ENCODE results near the gene CTCF. TPM values are rescaled to one million over a fixed set of nuclear protein-coding genes. Genes with fewer than 3 reads are reported as not detected.

Gene CTCF, protein sequence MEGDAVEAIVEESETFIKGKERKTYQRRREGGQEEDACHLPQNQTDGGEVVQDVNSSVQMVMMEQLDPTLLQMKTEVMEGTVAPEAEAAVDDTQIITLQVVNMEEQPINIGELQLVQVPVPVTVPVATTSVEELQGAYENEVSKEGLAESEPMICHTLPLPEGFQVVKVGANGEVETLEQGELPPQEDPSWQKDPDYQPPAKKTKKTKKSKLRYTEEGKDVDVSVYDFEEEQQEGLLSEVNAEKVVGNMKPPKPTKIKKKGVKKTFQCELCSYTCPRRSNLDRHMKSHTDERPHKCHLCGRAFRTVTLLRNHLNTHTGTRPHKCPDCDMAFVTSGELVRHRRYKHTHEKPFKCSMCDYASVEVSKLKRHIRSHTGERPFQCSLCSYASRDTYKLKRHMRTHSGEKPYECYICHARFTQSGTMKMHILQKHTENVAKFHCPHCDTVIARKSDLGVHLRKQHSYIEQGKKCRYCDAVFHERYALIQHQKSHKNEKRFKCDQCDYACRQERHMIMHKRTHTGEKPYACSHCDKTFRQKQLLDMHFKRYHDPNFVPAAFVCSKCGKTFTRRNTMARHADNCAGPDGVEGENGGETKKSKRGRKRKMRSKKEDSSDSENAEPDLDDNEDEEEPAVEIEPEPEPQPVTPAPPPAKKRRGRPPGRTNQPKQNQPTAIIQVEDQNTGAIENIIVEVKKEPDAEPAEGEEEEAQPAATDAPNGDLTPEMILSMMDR
- total RNA-seq (2013; cell fraction: nucleolus; rRNA removed): 33.8 and 38.5 TPM in 2 replicates
- total RNA-seq (2014; rRNA removed): 36.7 and 37.3 TPM in 2 replicates
- 43.8 and 47.9 TPM in 2 replicates for total RNA-seq (2014; rRNA removed; fragmentation: Illumina TruSeq; extraction: Trizol)
- 42.7 and 43.6 TPM in 2 replicates for total RNA-seq (2021)
- polyA plus RNA-seq (2011; ENCODE audit: low read depth): 20.5 TPM
- polyA plus RNA-seq (2011; rRNA removed): 36.1 and 40.1 TPM in 2 replicates
- polyA plus RNA-seq (2011; cell fraction: cytosol; rRNA removed): 30.9 and 31.3 TPM in 2 replicates
- 20.5 and 25.6 TPM in 2 replicates for polyA plus RNA-seq (2011; cell fraction: nucleus; rRNA removed)
- polyA plus RNA-seq (2012): 23.4 and 27.5 TPM in 2 replicates
- 52.8 and 55.0 TPM in 2 replicates for polyA plus RNA-seq (2014; fragmentation: Illumina TruSeq; extraction: Trizol)
- 10 to 100 TPM in 1 of 2 experiments, 1 to 10 TPM in 1; 9.1 to 18.3 TPM for polyA plus RNA-seq (2014; fragmentation: Nextera tagmentation; extraction: Ambion mirVana)
- 34.7 and 35.8 TPM in 2 replicates for polyA plus RNA-seq (2014; rRNA removed)
- 10 to 100 TPM; 47.5 to 51.6 TPM for polyA plus RNA-seq (2016; fragmentation: Nextera tagmentation; extraction: Ambion mirVana)
- 47.4 and 57.4 TPM in 2 replicates for polyA minus RNA-seq (2011; rRNA and poly(A)+ RNA removed)
- polyA minus RNA-seq (2011; cell fraction: cytosol; rRNA and poly(A)+ RNA removed): 18.8 and 22.7 TPM in 2 replicates
- 10.6 and 22.3 TPM in 2 replicates for polyA minus RNA-seq (2011; cell fraction: nucleus; rRNA and poly(A)+ RNA removed)
- Bru-seq, nascent RNA: percentile 71 among the genes with signal in this experiment
- percentile 75 among the genes with signal in this experiment for BruChase-seq, experiment 1, labeled RNA remaining after a 6-hour chase
- BruChase-seq, experiment 2, labeled RNA remaining after a 2-hour chase: percentile 78 among the genes with signal in this experiment
- long read RNA-seq, experiment 1, partial matches to known transcripts: 3 of 9 reads
- long read RNA-seq, experiment 1, other reads (novel, unspliced or antisense): 3 of 9 reads
- long read RNA-seq, experiment 2, partial matches to known transcripts: 24 of 44 reads
- long read RNA-seq, experiment 2, other reads (novel, unspliced or antisense): 12 of 44 reads

DNA sequence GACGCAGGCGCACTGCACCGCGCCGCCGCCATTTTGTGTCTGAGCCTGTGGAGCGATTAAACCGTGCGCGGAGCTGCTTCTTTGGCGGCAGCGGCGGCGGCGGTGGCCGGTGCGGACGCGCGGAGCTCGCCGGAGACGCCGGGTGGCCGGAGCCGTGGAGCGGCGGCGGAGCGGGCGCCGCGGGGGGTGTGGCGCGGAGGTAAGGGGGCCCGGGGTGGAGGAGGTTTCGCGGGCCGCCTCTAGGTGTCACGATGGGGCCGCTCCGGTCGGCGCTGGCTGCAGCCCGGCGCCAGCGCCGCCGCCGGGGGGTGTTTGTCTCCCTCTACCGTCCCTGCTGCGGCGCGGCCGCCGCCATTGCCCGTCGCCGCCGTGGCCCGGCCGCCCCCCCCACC is at the start of gene CTCF:
TSS of gene CTCF (plus strand) at position 1 of the 392 bp plus-strand sequence. CDS start 48,307 bp downstream, outside the sequence.
- BruUV-seq (replicated peaks): no TSS peak
- Histone ChIP-seq H2AFZ (ENCODE audit: control insufficient read depth, low read depth, low read length) (peak within 1 kb of the TSS; percentile 77), H3K79me2 (ENCODE audit: control insufficient read depth, insufficient read depth, low read length) (peaks cover 61% of the 10 kb centered on the region), H3K9me3 (replicated peaks; ENCODE audit: control insufficient read depth, insufficient read depth, low read length) (no peaks in the 10 kb centered on the region), H3K27me3 (replicated peaks in 1 of 2; ENCODE audit: control insufficient read depth in 2 of 2, insufficient read depth in 2 of 2, low read length in 1 of 2) (no peaks in the 10 kb centered on the region), H3K4me1 (ENCODE audit: control insufficient read depth, insufficient read depth, low read length) (peaks cover 15% of the 10 kb centered on the region), H3K4me2 (ENCODE audit: control insufficient read depth, insufficient read depth) (peak within 1 kb of the TSS; percentile 57), H3K9ac (ENCODE audit: control insufficient read depth, insufficient read depth, low read length) (peak within 1 kb of the TSS; percentile 78), H4K20me1 (ENCODE audit: control insufficient read depth, insufficient read depth) (no peaks in the 10 kb centered on the region), H3K4me3 (peak within 1 kb of the TSS; percentile 97), H3K36me3 (ENCODE audit: control insufficient read depth in 2 of 2, insufficient read depth in 2 of 2, low read length in 1 of 2) (no peaks in the 10 kb centered on the region), H3K27ac (ENCODE audit: control insufficient read depth, insufficient read depth) (peak within 1 kb of the TSS; percentile 87)
- peak; percentile 37 for ATAC-seq
- WGBS (ENCODE audit: insufficient coverage, insufficient replicate concordance, low lambda C conversion rate, missing lambda C conversion rate): 0% methylated on average over 34 of the region's 62 CpGs
- CTCF ChIA-PET: interaction anchor here (0.8 to 5.6 kb wide), 17 partner anchors 11 to 106 kb away, joined by 3 to 77 read pairs (median 7); partner anchors contain the start of genes ACD, CARMIL2, ENKD1 and PARD6A
- no peak for DNase-seq (ENCODE audit: low read depth, low spot score)
- no peak for FAIRE-seq
- POLR2A ChIA-PET: interaction anchor here (0.6 to 3.9 kb wide), 16 partner anchors 10 to 699 kb away, joined by 3 to 25 read pairs (median 5); partner anchors contain the start of genes ACD, C16orf86, CARMIL2 and ENKD1
- intact Hi-C loops (cut with micrococcal nuclease; ENCODE audit: unreplicated experiment) (loop anchor here (1.0 to 2.0 kb wide), 5 partner anchors 16 to 284 kb away; partner anchors contain the start of genes ACD, CARMIL2, CENPT and NUTF2), in situ Hi-C loops (cut with MboI) (no loop called here)
- SMC1A ChIA-PET (ENCODE audit: uncharacterized antibody, unreplicated experiment): interaction anchor here (0.9 to 2.8 kb wide), 10 partner anchors 10 to 110 kb away, joined by 3 to 19 read pairs (median 4); no protein-coding TSS in a partner anchor
- RAD21 ChIA-PET (ENCODE audit: unreplicated experiment): interaction anchor here (0.6 to 6.3 kb wide), 12 partner anchors 11 to 237 kb away, joined by 3 to 50 read pairs (median 6); partner anchors contain the start of genes ACD, ATP6V0D1 and CARMIL2
- TF ChIP-seq CEBPB (IDR thresholded peaks at IDR 0.05; ENCODE audit: borderline replicate concordance in 1 of 2, low read depth in 2 of 2, low read length in 2 of 2) (no peak), ESRRA (IDR thresholded peaks at IDR 0.05; ENCODE audit: low read length) (no peak), POLR2AphosphoS5 (IDR thresholded peaks at IDR 0.05; ENCODE audit: low read length) (no peak), HDAC6 (IDR thresholded peaks at IDR 0.05; ENCODE audit: unreplicated experiment) (no peak), SMARCA5 (IDR thresholded peaks at IDR 0.05) (peak; percentile 91), NR2C1 (IDR thresholded peaks at IDR 0.05) (no peak), TCF12 (IDR thresholded peaks at IDR 0.05; ENCODE audit: low read depth, low read length) (0 out of 2 replicates have a peak, but pooled peaks have one; percentile 37), SREBF1 (IDR thresholded peaks at IDR 0.05; ENCODE audit: low read length) (no peak), KAT2A (conservative IDR thresholded peaks at IDR 0.05; ENCODE audit: control insufficient read depth, low read depth, low read length) (no peak), MTA2 (IDR thresholded peaks at IDR 0.05; ENCODE audit: low read depth) (no peak), MTA3 (IDR thresholded peaks at IDR 0.05; ENCODE audit: borderline replicate concordance, low read length) (no peak), ZNF24 (IDR thresholded peaks at IDR 0.05) (0 out of 2 replicates have a peak, but pooled peaks have one; percentile 27), IKZF1 (conservative IDR thresholded peaks at IDR 0.05) (0 out of 2 replicates have a peak, but pooled peaks have one; percentile 50), DPF2 (IDR thresholded peaks at IDR 0.05) (0 out of 2 replicates have a peak, but pooled peaks have one; percentile 44), SMAD1 (IDR thresholded peaks at IDR 0.05; ENCODE audit: low read depth, partially characterized antibody) (no peak), IRF4 (IDR thresholded peaks at IDR 0.05; ENCODE audit: low read depth, low read length) (no peak), RFX5 (IDR thresholded peaks at IDR 0.05; ENCODE audit: low read depth, low read length) (no peak)
- TF ChIP-seq, protein P1, sequence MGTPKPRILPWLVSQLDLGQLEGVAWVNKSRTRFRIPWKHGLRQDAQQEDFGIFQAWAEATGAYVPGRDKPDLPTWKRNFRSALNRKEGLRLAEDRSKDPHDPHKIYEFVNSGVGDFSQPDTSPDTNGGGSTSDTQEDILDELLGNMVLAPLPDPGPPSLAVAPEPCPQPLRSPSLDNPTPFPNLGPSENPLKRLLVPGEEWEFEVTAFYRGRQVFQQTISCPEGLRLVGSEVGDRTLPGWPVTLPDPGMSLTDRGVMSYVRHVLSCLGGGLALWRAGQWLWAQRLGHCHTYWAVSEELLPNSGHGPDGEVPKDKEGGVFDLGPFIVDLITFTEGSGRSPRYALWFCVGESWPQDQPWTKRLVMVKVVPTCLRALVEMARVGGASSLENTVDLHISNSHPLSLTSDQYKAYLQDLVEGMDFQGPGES (IDR thresholded peaks at IDR 0.05): 0 out of 2 replicates have a peak, but pooled peaks have one; percentile 24
